Fibroblast of skin of abdomen (primary cell): ENCODE measurements around the gene SRSF5.
"Not testable (repeated sequence)": the region's sequence is repeated elsewhere in the genome, so short reads cannot be mapped to it uniquely, and the experiment has no call there.

ENCODE experiments used
- DNase-seq: peaks from one replicate; pipeline ENCODE4 v3.0.0-alpha.2; 2013

The SRSF5 gene

DNA sequence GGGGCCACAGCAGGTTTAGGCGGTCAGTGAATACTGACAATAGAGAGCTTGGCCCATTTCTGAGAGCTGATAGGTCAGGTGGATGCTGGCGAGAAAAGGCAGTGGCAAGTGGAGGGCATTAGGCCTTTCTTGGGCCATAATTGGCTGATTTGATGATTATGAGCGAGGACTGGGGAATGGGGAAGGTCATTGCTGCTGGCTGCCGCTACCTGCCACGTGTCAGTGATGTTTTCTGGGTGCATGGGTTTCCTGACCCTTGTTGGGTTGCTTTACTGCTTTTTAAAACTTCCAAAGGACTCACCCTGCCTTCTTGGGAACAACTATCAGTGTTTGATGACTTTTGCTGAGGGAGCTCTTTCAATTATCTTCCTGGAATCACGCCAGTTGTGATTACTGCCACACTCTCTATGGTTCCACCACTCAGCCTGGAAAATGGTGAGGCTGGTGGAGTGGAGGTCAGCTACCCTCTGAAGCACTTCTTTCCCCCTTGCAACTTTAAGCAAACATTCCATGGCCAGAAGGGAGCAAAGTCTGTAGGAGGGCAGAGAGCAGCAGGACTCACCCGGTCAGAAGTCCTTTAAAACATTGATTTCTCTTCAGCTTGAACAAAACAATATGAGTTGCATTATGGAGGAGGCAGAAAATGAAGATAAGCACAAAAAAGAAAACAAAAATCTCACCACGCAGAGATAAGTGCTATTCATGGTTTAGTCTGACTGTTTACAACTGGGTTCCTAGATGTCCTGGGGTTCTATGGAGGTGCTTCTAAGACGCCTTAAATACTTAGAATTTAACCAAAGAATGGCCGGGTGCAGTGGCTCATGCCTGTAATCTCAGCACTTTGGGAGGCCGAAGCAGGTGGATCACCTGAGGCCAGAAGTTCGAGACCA, 42.2 kb downstream of the SRSF5 start:
- no peak for DNase-seq

DNA sequence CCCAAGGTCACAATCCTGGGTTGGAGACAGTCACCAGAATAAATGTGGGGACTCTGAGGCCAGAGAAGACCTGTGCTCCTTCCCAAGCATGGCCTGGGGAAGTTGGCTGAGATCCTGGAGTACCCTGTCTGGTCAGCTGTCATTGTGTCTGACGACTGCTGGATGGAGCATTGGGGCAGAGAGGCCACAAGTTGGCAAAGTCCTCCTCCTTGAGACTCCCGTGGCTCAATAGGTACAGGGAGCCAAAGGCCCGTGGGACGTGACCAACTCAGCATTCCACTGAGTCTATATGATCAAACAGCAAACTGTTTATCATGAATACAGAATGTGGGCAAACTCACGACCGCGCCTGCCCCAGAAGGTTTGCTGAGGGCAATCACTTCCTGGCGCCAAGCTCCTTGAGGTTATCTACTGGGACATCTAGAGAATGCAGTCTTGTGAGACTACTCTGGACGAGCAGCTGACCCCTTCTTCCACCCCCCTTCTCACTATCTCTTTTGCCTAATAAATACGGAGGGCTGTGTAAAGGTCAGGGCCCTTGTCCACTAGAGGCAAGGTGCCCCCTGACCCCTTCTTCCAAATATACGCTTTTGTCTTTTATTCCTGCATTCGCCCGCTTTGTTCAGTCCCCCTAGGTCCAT, 44.4 kb downstream of the SRSF5 start:
- no peak for DNase-seq

DNA sequence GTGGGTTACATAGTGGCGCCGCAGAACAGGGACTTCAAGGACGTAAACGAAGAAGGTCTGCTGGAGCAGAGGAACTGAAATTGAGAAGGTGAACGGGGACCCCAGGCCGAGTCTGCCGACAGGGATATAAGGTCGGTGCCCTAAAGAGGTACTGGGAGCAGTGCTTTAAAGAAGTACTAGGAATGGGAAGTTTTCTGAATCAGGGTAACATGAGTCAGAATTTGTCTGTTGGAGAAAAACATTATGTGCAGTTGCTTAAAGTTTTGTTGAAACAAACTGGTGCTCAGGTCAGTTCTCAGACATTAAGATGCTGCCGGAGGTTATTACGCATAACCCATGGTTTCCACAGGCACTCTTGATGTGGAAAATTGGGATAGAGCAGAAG, 44.9 kb downstream of the SRSF5 start:
- no peak for DNase-seq

DNA sequence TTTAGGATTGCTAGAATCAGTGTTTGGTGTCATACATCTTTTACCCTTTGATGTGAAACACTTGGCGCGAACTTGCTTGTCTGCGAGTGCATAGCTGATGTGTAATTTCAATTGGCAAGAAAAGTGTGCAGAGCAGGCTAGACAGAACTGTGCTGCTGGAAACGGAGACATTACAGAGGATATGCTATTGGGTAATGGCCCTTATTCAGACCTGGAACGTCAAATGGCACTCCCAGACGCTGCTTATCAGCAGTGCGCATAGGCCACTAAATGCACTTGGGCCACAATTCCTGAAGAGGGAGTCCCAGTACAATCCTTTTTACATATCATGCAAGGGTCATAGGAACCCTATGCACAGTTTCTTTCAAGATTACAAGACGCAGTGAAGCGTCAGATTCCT, 45.8 kb downstream of the SRSF5 start:
- no peak for DNase-seq

DNA sequence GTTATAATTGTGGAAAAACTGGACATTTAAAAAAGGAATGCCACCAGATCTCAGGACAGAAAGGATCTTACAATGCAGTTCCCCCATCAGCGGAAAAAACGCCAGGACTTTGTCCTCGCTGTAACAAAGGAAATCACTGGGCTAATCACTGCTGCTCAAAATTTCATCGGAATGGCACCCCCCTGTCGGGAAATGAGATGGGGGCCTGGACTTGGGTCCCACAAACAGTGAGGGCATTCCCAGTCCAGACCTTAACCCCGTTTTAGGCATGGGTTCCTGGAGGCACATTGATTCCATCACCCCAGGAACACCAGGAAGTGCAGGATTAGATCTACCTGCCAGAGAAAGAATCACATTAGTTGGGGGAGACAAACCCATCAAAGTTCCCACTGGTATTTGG, 46.4 kb downstream of the SRSF5 start:
- DNase-seq: not testable (repeated sequence)

DNA sequence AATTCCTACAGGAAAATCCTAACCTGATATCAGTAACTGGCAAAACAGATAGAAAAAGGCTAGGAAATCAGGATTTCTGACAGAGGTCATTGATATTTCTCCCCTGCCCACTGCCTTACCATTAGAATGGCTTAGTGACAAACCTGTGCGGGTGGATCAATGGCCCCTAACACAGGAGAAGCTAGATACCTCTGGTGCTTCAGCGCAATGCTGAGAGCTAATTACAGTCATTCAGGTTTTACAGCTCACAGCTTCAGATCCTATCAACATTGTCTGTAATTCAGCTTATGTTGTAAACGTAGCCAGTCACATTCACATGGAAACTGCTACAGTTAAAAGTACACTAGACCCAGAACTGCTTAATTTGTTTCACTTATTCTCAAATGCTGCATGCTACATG, 47.5 kb downstream of the SRSF5 start:
- no peak for DNase-seq

DNA sequence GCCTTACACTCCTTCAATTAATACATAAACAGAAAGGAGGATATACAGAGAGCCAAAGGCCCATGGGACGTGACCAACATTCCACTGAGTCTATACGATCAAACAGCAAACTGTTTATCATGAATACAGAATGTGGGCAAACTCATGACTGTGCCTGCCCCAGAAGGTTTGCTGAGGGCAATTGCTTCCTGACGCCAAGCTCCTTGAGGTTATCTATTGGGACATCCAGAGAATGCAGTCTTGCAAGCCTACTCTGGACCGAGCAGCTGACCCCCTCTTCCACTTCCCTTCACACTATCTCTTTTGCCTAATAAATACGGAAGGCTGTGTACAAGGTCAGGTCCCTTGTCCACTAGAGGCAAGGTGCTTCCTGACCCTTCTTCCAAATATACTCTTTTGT, 48.6 kb downstream of the SRSF5 start:
- DNase-seq: no peak

DNA sequence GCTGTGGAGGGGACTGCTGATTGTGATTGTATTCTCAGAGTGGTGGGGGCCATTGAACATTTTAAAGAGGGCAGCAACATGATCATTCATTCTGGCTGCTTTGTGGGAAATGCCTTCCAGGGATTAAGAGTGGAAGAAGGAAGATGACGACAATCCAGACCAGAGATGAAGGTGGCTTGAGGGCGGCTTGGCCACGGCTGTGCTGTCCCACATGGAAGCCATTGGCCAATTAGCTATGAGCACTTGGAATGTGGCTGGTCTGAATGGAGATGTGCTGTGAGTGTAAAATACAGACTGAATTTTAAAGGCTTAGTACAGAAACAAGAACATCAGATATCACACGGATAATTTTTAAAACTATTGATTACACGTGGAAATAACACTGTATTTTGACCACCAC, 49.3 kb downstream of the SRSF5 start:
- DNase-seq: no peak

DNA sequence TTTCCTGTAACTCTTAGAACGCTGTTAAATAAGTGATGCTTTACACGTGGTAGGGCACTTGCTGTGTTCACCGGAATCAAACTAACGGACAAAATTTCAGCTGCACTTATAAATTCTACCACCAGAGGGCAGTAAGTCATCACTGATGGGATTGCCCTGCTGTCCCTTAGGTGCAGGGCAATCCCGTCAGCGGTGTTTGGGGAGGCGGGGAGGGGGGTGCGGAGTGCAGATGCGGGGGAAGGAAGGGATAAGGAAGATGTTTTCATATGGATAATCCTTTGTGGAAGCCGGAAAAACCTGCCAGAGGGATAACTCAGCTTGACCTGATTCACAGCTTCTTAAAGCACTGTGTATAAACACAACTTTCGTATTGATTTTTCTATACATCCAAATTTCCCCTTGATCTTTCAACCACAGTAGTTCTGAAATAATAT, 51.8 kb downstream of the SRSF5 start:
- peak; percentile 46 for DNase-seq

DNA sequence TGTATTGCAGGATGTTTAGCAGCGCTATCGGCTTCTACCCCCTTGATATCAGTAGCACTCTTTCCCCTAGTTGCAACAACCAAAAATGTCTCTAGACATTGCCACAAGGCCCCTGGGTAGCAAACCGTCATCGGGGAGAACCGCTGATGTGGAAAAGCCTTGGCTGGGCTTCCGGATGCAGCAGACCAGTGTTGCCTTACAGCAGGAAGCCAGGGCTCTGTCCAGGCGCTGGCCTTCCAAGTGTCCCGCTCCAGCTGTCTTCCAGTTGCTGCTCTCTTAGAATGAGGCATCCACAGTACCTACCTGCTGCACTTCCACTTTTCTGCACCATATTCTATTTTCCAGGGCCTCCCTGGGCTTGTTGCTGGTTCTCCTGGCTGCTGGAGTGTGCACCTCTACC, 52.7 kb downstream of the SRSF5 start:
- DNase-seq: no peak

DNA sequence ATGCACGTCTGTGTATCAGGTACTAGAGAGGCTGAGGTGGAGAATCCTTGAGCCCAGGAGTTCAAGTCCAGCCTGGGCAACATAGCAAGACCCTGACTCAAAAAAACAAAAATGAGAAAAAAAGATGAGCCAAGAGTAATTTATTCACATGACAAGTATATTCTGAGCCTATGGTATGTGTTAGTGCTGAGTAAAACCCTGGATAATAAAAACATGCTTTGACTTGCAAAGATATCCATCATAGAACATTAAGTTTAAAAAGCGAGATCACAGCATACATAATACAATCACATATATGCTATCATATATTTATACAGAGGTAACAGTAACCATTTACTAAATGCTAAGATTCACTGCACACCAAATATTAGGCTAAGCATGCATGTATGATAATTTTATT, 54.0 kb downstream of the SRSF5 start:
- DNase-seq: no peak
